Testis (tissue), 2 donors: ENCODE results near the gene UBE2G1.

Experiments
- POLR2A ChIP-seq: fragments of 450-650 bp; IDR thresholded peaks from one replicate; pipeline ENCODE4 v1.6.1; 2017; ENCODE audit warnings: antibody characterized with exemption, mild to moderate bottlenecking, moderate library complexity
- TF ChIP-seq, protein P1 (sequence below), 3 experiments: fragments of 450-650 bp in 2 of 3; fragments of 200-600 bp in 1 of 3; sonication (generic) in 1 of 3; IDR thresholded peaks; one replicate each; pipeline ENCODE4 v1.5.1; 2016 to 2019; ENCODE audit warnings: antibody characterized with exemption in 3 of 3, mild to moderate bottlenecking in 2 of 3, moderate library complexity in 1 of 3

DNA sequence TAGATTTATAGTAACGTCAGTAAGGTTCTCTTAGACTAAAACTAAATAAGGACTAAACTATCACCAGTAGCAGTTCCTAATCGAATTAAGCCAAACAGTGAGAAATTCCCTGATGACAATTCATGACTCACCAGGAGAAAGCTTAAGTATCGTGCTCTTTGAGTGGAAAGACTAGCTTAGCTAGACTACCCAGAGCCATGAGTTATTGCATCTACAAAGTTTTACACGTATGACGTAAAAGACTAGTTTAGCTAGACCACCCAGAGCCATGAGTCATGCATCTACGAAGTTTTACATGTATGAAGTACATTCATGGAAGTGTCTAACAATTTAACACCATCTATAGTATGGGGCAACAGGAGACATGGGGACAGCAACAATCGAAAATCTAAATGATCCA is 36.6 kb downstream of the UBE2G1 start:
- TF ChIP-seq, protein P1, sequence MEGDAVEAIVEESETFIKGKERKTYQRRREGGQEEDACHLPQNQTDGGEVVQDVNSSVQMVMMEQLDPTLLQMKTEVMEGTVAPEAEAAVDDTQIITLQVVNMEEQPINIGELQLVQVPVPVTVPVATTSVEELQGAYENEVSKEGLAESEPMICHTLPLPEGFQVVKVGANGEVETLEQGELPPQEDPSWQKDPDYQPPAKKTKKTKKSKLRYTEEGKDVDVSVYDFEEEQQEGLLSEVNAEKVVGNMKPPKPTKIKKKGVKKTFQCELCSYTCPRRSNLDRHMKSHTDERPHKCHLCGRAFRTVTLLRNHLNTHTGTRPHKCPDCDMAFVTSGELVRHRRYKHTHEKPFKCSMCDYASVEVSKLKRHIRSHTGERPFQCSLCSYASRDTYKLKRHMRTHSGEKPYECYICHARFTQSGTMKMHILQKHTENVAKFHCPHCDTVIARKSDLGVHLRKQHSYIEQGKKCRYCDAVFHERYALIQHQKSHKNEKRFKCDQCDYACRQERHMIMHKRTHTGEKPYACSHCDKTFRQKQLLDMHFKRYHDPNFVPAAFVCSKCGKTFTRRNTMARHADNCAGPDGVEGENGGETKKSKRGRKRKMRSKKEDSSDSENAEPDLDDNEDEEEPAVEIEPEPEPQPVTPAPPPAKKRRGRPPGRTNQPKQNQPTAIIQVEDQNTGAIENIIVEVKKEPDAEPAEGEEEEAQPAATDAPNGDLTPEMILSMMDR (IDR thresholded peaks at IDR 0.05) = no peak
- no peak for TF ChIP-seq POLR2A
